Measurements from ENCODE around the gene CLCN1.
A peak's percentile ranks its signal among the peaks of the same experiment; 100 is the strongest.

The CLCN1 gene

GRCh38 chr7:143394068-143394467 lies 78.2 kb downstream of the CLCN1 start:
- DNase-seq (ENCODE audit: low read depth) = no peak
- TF ChIP-seq CTCF (IDR thresholded peaks at IDR 0.05; ENCODE audit: control insufficient read depth, insufficient read depth, low read depth, low read length, missing control alignments) = no peak
- H3K4me3 ChIP-seq (ENCODE audit: control insufficient read depth, low read depth, low read length) = no peak overlapping the region

GRCh38 chr7:143394777-143395176 lies 78.9 kb downstream of the CLCN1 start:
- H3K4me3 ChIP-seq (ENCODE audit: control insufficient read depth, low read depth, low read length) = no peak overlapping the region
- no peak for TF ChIP-seq CTCF (IDR thresholded peaks at IDR 0.05; ENCODE audit: control insufficient read depth, insufficient read depth, low read depth, low read length, missing control alignments)
- DNase-seq (ENCODE audit: low read depth) = no peak

GRCh38 chr7:143395187-143396149 lies 79.6 kb downstream of the CLCN1 start:
- no peak overlapping the region for H3K4me3 ChIP-seq (ENCODE audit: control insufficient read depth, low read depth, low read length)
- peak; percentile 27 for TF ChIP-seq CTCF (IDR thresholded peaks at IDR 0.05; ENCODE audit: control insufficient read depth, insufficient read depth, low read depth, low read length, missing control alignments)
- no peak for DNase-seq (ENCODE audit: low read depth)

GRCh38 chr7:143396182-143396581 lies 80.3 kb downstream of the CLCN1 start:
- TF ChIP-seq CTCF (IDR thresholded peaks at IDR 0.05; ENCODE audit: control insufficient read depth, insufficient read depth, low read depth, low read length, missing control alignments) = no peak
- no peak for DNase-seq (ENCODE audit: low read depth)
- H3K4me3 ChIP-seq (ENCODE audit: control insufficient read depth, low read depth, low read length) = no peak overlapping the region

- H3K4me3 ChIP-seq (ENCODE audit: control insufficient read depth, low read depth, low read length) = no peak overlapping the region
- no peak for TF ChIP-seq CTCF (IDR thresholded peaks at IDR 0.05; ENCODE audit: control insufficient read depth, insufficient read depth, low read depth, low read length, missing control alignments)
- no peak for DNase-seq (ENCODE audit: low read depth)
Measured at GRCh38 chr7:143396625-143397556, 81.0 kb downstream of the CLCN1 start.

GRCh38 chr7:143397710-143398530 lies 82.0 kb downstream of the CLCN1 start:
- H3K4me3 ChIP-seq (ENCODE audit: control insufficient read depth, low read depth, low read length) = no peak overlapping the region
- no peak for TF ChIP-seq CTCF (IDR thresholded peaks at IDR 0.05; ENCODE audit: control insufficient read depth, insufficient read depth, low read depth, low read length, missing control alignments)
- no peak for DNase-seq (ENCODE audit: low read depth)
